Fibroblast of skin of right biceps (primary cell): ENCODE measurements around the gene KNL1.
"Not testable (repeated sequence)": the region's sequence is repeated elsewhere in the genome, so short reads cannot be mapped to it uniquely, and the experiment has no call there.

Experiments used
- DNase-seq: peaks from one replicate; pipeline ENCODE4 v3.0.0-alpha.2; 2013

KNL1 gene

GRCh38 chr15:40680959-40681358 lies 86.9 kb downstream of the KNL1 start:
- not testable (repeated sequence) for DNase-seq

- DNase-seq, result no peak
Observed at GRCh38 chr15:40684381-40684780, 90.3 kb downstream of the KNL1 start.

GRCh38 chr15:40685376-40685775 lies 91.3 kb downstream of the KNL1 start:
- no peak for DNase-seq

GRCh38 chr15:40688932-40689799 lies 95.1 kb downstream of the KNL1 start:
- DNase-seq, result no peak

- no peak for DNase-seq
Observed at GRCh38 chr15:40691737-40692136, 97.7 kb downstream of the KNL1 start.

GRCh38 chr15:40693904-40694687 lies 100.0 kb downstream of the KNL1 start:
- no peak for DNase-seq

- peak; percentile 95 for DNase-seq
Observed at GRCh38 chr15:40694688-40695468, 100.8 kb downstream of the KNL1 start, which contains the start of gene RAD51. Gene RAD51 (plus strand): TSS chr15:40695174. CDS start chr15:40698759, 3,585 bp downstream.

- DNase-seq, result peak; percentile 15
Observed at GRCh38 chr15:40695469-40695890, 101.4 kb downstream of the KNL1 start.

GRCh38 chr15:40696228-40696627 lies 102.2 kb downstream of the KNL1 start:
- no peak for DNase-seq

GRCh38 chr15:40697916-40698315 lies 103.9 kb downstream of the KNL1 start:
- no peak for DNase-seq

GRCh38 chr15:40702077-40702476 lies 108.0 kb downstream of the KNL1 start:
- no peak for DNase-seq

- DNase-seq, result no peak
Observed at GRCh38 chr15:40706121-40706520, 112.1 kb downstream of the KNL1 start.
